ENCODE measurements around the gene GPBAR1. TPM values are rescaled to one million over a fixed set of nuclear protein-coding genes. Genes with fewer than 3 reads are reported as not detected.

The GPBAR1 gene
- total and polyA plus RNA-seq, 11 donors: 0.52 to 4.7 (median 1.2) TPM

DNA sequence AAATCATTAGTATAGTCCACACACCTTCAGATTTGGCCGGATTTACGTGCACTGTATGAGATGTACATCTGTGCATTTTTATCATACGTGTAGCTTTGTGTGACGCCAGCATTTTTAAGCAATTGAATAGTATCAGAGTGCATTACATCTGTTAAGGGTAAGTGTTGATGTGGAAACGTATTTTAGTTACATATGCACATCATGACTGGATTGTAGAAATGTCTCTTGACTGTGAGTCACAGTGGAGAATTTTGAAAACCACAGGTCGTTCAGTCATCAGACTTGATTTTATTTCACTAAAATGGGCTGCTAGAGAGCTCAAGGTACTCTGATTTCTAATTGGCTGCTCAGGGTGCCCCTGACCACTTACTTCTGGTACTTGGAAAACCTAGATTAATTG lies 5.4 kb upstream of the GPBAR1 start:
- Histone ChIP-seq H3K27ac (no peak overlapping the region), H3K27me3 (no peaks in the 10 kb centered on the region), H3K9me3 (no peaks in the 10 kb centered on the region), H3K4me3 (no peak overlapping the region), H3K4me1 (peaks cover 0 to 50% (median 28%) of the 10 kb centered on the region in 12 donors), H3K36me3 (peaks cover 0 to 68% (median 60%) of the 10 kb centered on the region in 9 donors)
- WGBS, 4 donors: 73 to 90% (median 86%) methylated on average over 6 of the region's 6 CpGs
- no peak for ATAC-seq
- intact Hi-C loops (cut with DNase I): loop anchor here in 7 of 10 donors (2.0 to 5.0 kb wide), 4 partner anchors 33 to 69 kb away; partner anchors contain the start of gene ARPC2 (in 1 of the 7)
- DNase-seq: no peak
- no peak for TF ChIP-seq POLR2A (IDR thresholded peaks at IDR 0.05)
- TF ChIP-seq, protein P1, sequence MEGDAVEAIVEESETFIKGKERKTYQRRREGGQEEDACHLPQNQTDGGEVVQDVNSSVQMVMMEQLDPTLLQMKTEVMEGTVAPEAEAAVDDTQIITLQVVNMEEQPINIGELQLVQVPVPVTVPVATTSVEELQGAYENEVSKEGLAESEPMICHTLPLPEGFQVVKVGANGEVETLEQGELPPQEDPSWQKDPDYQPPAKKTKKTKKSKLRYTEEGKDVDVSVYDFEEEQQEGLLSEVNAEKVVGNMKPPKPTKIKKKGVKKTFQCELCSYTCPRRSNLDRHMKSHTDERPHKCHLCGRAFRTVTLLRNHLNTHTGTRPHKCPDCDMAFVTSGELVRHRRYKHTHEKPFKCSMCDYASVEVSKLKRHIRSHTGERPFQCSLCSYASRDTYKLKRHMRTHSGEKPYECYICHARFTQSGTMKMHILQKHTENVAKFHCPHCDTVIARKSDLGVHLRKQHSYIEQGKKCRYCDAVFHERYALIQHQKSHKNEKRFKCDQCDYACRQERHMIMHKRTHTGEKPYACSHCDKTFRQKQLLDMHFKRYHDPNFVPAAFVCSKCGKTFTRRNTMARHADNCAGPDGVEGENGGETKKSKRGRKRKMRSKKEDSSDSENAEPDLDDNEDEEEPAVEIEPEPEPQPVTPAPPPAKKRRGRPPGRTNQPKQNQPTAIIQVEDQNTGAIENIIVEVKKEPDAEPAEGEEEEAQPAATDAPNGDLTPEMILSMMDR (IDR thresholded peaks at IDR 0.05): no peak

DNA sequence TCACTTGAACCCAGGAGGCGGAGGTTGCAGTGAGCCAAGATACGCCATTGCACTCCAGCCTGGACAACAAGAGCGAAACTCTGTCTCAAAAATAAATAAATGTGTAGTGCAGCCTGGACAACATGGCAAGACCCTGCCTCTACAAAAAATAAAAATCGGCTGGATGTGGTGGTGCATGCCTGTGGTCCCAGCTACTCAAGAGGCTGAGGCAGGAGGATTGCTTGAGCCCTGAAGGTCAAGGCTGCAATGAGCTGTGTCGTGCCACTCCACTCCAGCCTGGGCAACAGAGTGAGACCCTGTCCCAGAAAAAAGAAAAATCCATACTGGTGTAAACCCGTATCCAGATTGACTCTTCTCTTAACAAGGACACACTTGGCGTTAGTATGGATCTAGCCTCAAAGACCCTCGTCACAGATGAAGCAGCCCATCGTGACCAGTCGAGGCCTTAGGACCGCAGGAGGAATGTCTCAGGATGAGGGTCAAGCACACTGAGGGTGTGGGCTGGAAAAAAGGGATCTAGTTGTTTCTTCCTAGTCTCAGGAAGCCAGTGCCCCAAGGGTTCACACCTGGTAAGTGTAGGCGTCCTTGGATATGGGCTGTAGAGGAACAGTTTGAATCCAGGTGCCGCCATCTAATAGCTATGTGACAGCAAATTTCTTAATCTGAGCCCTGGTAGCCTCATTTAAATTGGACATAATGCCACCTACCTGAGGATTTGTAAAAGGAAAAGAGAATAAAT lies 4.0 kb upstream of the GPBAR1 start:
- Histone ChIP-seq H3K36me3 (peaks cover 0 to 54% (median 47%) of the 10 kb centered on the region in 9 donors), H3K27me3 (no peaks in the 10 kb centered on the region), H3K9me3 (no peaks in the 10 kb centered on the region), H3K27ac (peak overlapping the region in 5 of 12 donors; percentile 7 to 88 (median 49)), H3K4me1 (peaks cover 0 to 56% (median 42%) of the 10 kb centered on the region in 12 donors), H3K4me3 (no peak overlapping the region)
- no peak for ATAC-seq
- WGBS, 4 donors: 94 to 97% (median 95%) methylated on average over 13 of the region's 13 CpGs
- no peak for DNase-seq
- TF ChIP-seq, protein P1 (IDR thresholded peaks at IDR 0.05): no peak
- no peak for TF ChIP-seq POLR2A (IDR thresholded peaks at IDR 0.05)
- intact Hi-C loops (cut with DNase I): loop anchor here in 6 of 10 donors (5.0 kb wide), 3 partner anchors 34 to 69 kb away; partner anchors contain the start of gene ARPC2 (in 1 of the 6)

DNA sequence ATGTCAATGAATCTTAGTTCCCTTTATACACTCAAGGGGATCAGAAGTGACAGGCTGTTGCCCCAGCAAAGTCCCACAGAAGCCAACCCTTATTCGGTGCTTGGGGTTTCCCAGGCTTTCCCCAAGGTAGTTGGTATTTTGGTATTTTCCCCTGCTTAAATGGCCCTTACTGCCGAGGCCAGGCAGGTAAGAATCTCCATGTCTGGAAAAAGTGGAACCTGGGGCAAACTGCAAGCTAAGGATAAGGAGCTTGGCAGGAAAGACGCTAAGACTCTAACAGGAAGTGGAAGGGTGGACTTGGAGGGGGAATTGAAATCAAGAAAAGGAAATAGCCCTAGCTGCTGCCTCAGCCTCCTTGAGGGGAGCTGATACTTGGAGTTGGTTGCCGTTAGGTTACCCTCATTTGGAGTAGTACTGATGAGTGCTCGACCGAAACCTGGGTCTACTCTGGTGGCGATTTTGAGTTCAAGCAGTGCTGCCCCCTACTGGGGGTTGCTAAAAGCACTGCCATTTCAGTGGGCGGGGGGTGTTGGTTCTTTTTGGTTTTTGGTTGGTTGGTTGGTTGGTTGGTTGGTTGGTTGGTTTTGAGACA lies 3.3 kb upstream of the GPBAR1 start:
- Histone ChIP-seq H3K4me3 (no peak overlapping the region), H3K9me3 (no peaks in the 10 kb centered on the region), H3K27ac (peak overlapping the region in 7 of 12 donors; percentile 7 to 88 (median 49)), H3K36me3 (peaks cover 0 to 48% (median 40%) of the 10 kb centered on the region in 9 donors), H3K27me3 (no peaks in the 10 kb centered on the region), H3K4me1 (peaks cover 3 to 58% (median 45%) of the 10 kb centered on the region in 12 donors)
- DNase-seq (no peak), ATAC-seq (peak in 1 of 4 donors; percentile 6)
- TF ChIP-seq POLR2A (IDR thresholded peaks at IDR 0.05): no peak
- TF ChIP-seq, protein P1 (IDR thresholded peaks at IDR 0.05): peak; percentile 24 to 55 (median 38)
- intact Hi-C loops (cut with DNase I): loop anchor here in 6 of 10 donors (5.0 kb wide), 3 partner anchors 35 to 70 kb away; partner anchors contain the start of gene ARPC2 (in 1 of the 6)
- WGBS, 4 donors: 53 to 62% (median 59%) methylated on average over 8 of the region's 8 CpGs

Measured in heart left ventricle (tissue), 16 donors.